Tibial nerve (tissue), 4 donors: ENCODE measurements around the gene PIP5K1B.

Source experiments
- CTCF ChIP-seq, 5 experiments: fragments of 200-600 bp in 3 of 5; fragments of 450-650 bp in 2 of 5; sonication (generic) in 3 of 5; IDR thresholded peaks; one replicate each; pipeline ENCODE4 v1.5.1; 2016 to 2019; ENCODE audit warnings: antibody characterized with exemption in 5 of 5, mild to moderate bottlenecking in 3 of 5, moderate library complexity in 2 of 5
- EP300 ChIP-seq, 2 donors: sonication (generic); formaldehyde crosslinking; IDR thresholded peaks; one replicate each; pipeline ENCODE4 v1.6.1; 2017; ENCODE audit warnings: antibody characterized with exemption in 2 of 2, mild to moderate bottlenecking in 1 of 2

DNA sequence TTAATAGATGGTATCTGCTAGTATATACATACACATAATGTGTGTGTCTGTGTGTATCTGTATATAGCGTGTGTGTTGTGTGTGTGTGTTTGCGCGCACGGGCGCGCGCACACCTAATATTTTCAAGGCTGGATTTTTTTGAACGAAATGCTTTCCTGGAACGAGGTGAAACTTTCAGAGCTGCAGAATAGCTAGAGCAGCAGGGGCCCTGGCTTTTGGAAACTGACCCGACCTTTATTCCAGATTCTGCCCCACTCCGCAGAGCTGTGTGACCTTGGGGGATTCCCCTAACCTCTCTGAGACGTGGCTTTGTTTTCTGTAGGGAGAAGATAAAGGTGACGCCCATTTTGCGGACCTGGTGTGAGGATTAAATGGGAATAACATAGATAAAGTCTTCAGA lies 331.3 kb downstream of the PIP5K1B start:
- TF ChIP-seq EP300 (IDR thresholded peaks at IDR 0.05) (no peak), CTCF (IDR thresholded peaks at IDR 0.05) (no peak)
